ENCODE data around the gene ARAF. TPM values are rescaled to one million over a fixed set of nuclear protein-coding genes. Genes with fewer than 3 reads are reported as not detected.

The ARAF gene
- total RNA-seq, 1 experiment from 2014 or later: 35.4 TPM

GRCh38 chrX:47571896-47572295 is 10.9 kb downstream of the ARAF start:
- BruUV-seq (replicated peaks): no TSS peak
- CTCF ChIA-PET: no interaction called here
- POLR2A ChIA-PET: no interaction called here
- H3K9me3 ChIP-seq (ENCODE audit: control insufficient read depth in 1 of 2, insufficient read depth in 1 of 2, low read depth in 1 of 2, low read length in 2 of 2): no peaks in the 10 kb centered on the region
- H3K9me2 ChIP-seq (ENCODE audit: insufficient read depth): no peaks in the 10 kb centered on the region
- DNase-seq (ENCODE audit: low read depth, low spot score): no peak
- H3K4me1 ChIP-seq (ENCODE audit: control insufficient read depth in 1 of 2, insufficient read depth in 2 of 2, low read length in 2 of 2): peaks cover 0 to 13% of the 10 kb centered on the region in 2 experiments; a peak in 1 of 4 replicates
- no peak overlapping the region for H3K27ac ChIP-seq (ENCODE audit: low read depth, low read length)
- TF ChIP-seq FOSL1 (IDR thresholded peaks at IDR 0.05; ENCODE audit: low read depth) (no peak), POLR2A (IDR thresholded peaks at IDR 0.05; ENCODE audit: borderline replicate concordance, extremely low read depth, insufficient read depth, insufficient read length) (no peak), SIN3A (IDR thresholded peaks at IDR 0.05; ENCODE audit: low read depth) (no peak)
- TF ChIP-seq, protein P1, sequence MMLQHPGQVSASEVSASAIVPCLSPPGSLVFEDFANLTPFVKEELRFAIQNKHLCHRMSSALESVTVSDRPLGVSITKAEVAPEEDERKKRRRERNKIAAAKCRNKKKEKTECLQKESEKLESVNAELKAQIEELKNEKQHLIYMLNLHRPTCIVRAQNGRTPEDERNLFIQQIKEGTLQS (IDR thresholded peaks at IDR 0.05): no peak
- RAD21 ChIA-PET (ENCODE audit: low non-redundant PET in 1 of 2, low total read pairs in 2 of 2, uncharacterized antibody in 2 of 2, unreplicated experiment in 2 of 2): no interaction called here
- H3K27me3 ChIP-seq (ENCODE audit: insufficient read depth, low read length): no peaks in the 10 kb centered on the region
- no peak for ATAC-seq
- H3K4me2 ChIP-seq (ENCODE audit: low read length): no peak overlapping the region
- no peaks in the 10 kb centered on the region for H3K79me2 ChIP-seq (ENCODE audit: insufficient read depth, low read length)
- no peaks in the 10 kb centered on the region for H4K20me1 ChIP-seq (ENCODE audit: insufficient read depth)
- intact Hi-C loops (cut with micrococcal nuclease): no loop called here
- H2AFZ ChIP-seq (ENCODE audit: low read depth, low read length, poor library complexity, severe bottlenecking): no peak overlapping the region
- H3K9ac ChIP-seq (ENCODE audit: low read length): no peak overlapping the region
- no peak overlapping the region for H3K4me3 ChIP-seq (replicated peaks in 1 of 2; ENCODE audit: low read depth in 1 of 2, low read length in 2 of 2)
- peaks cover 0 to 2% of the 10 kb centered on the region in 2 experiments; a peak in 1 of 4 replicates for H3K36me3 ChIP-seq (ENCODE audit: control insufficient read depth in 1 of 2, insufficient read depth in 2 of 2, low read length in 2 of 2)

GRCh38 chrX:47572773-47573340 is 11.9 kb downstream of the ARAF start:
- CTCF ChIA-PET: no interaction called here
- no peak overlapping the region for H2AFZ ChIP-seq (ENCODE audit: low read depth, low read length, poor library complexity, severe bottlenecking)
- H4K20me1 ChIP-seq (ENCODE audit: insufficient read depth): no peaks in the 10 kb centered on the region
- no peaks in the 10 kb centered on the region for H3K9me2 ChIP-seq (ENCODE audit: insufficient read depth)
- peaks cover 3 to 22% of the 10 kb centered on the region in 2 experiments; a peak in 2 of 4 replicates for H3K4me1 ChIP-seq (ENCODE audit: control insufficient read depth in 1 of 2, insufficient read depth in 2 of 2, low read length in 2 of 2)
- POLR2A ChIA-PET: no interaction called here
- no peak overlapping the region for H3K4me3 ChIP-seq (replicated peaks in 1 of 2; ENCODE audit: low read depth in 1 of 2, low read length in 2 of 2)
- H3K9ac ChIP-seq (ENCODE audit: low read length): no peak overlapping the region
- no peaks in the 10 kb centered on the region for H3K9me3 ChIP-seq (ENCODE audit: control insufficient read depth in 1 of 2, insufficient read depth in 1 of 2, low read depth in 1 of 2, low read length in 2 of 2)
- H3K27me3 ChIP-seq (ENCODE audit: insufficient read depth, low read length): no peaks in the 10 kb centered on the region
- no peaks in the 10 kb centered on the region for H3K79me2 ChIP-seq (ENCODE audit: insufficient read depth, low read length)
- H3K27ac ChIP-seq (ENCODE audit: low read depth, low read length): no peak overlapping the region
- ATAC-seq (no peak; the same call in 1 of the 2 replicates), DNase-seq (ENCODE audit: low read depth, low spot score) (no peak)
- RAD21 ChIA-PET (ENCODE audit: low non-redundant PET in 1 of 2, low total read pairs in 2 of 2, uncharacterized antibody in 2 of 2, unreplicated experiment in 2 of 2): no interaction called here
- H3K36me3 ChIP-seq (ENCODE audit: control insufficient read depth in 1 of 2, insufficient read depth in 2 of 2, low read length in 2 of 2): 0 out of 4 replicates have a peak, but pooled peaks cover 0 to 2% of the 10 kb centered on the region in 2 experiments
- no peak overlapping the region for H3K4me2 ChIP-seq (ENCODE audit: low read length)
- TF ChIP-seq ELF1 (IDR thresholded peaks at IDR 0.05; ENCODE audit: borderline replicate concordance, low read depth) (no peak), RAD21 (IDR thresholded peaks at IDR 0.05; ENCODE audit: low read depth) (no peak)
- intact Hi-C loops (cut with micrococcal nuclease): no loop called here
- no TSS peak for BruUV-seq (replicated peaks)

All from HCT116 (cell line).